Measurements from ENCODE around the gene MON2.

Gene MON2

GRCh38 chr12:62466594-62467491 lies at the start of gene MON2:
Gene MON2 (plus strand): TSS chr12:62466826. CDS start chr12:62467208, 382 bp downstream.
- peak; percentile 34 for DNase-seq (ENCODE audit: low read depth)
- TF ChIP-seq CTCF (IDR thresholded peaks at IDR 0.05; ENCODE audit: control insufficient read depth, extremely low read depth, insufficient read depth) = no peak
- H3K4me3 ChIP-seq (ENCODE audit: low read depth, low read length) = peak within 1 kb of the TSS; percentile 86

- H3K4me3 ChIP-seq (ENCODE audit: low read depth, low read length) = no peak overlapping the region
- DNase-seq (ENCODE audit: low read depth) = no peak
- TF ChIP-seq CTCF (IDR thresholded peaks at IDR 0.05; ENCODE audit: control insufficient read depth, extremely low read depth, insufficient read depth) = no peak
These were observed 40.5 kb upstream of the MON2 start for GRCh38 chr12:62426089-62426488.

GRCh38 chr12:62429457-62429856 lies 37.2 kb upstream of the MON2 start:
- H3K4me3 ChIP-seq (ENCODE audit: low read depth, low read length) = no peak overlapping the region
- no peak for TF ChIP-seq CTCF (IDR thresholded peaks at IDR 0.05; ENCODE audit: control insufficient read depth, extremely low read depth, insufficient read depth)
- no peak for DNase-seq (ENCODE audit: low read depth)

GRCh38 chr12:62434494-62435302 lies 31.9 kb upstream of the MON2 start:
- peak overlapping the region; percentile 28 for H3K4me3 ChIP-seq (ENCODE audit: low read depth, low read length)
- DNase-seq (ENCODE audit: low read depth) = peak; percentile 26
- TF ChIP-seq CTCF (IDR thresholded peaks at IDR 0.05; ENCODE audit: control insufficient read depth, extremely low read depth, insufficient read depth) = no peak

GRCh38 chr12:62435303-62436163 lies 31.1 kb upstream of the MON2 start:
- DNase-seq (ENCODE audit: low read depth) = peak; percentile 10
- TF ChIP-seq CTCF (IDR thresholded peaks at IDR 0.05; ENCODE audit: control insufficient read depth, extremely low read depth, insufficient read depth) = peak; percentile 56
- H3K4me3 ChIP-seq (ENCODE audit: low read depth, low read length) = peak overlapping the region; percentile 28

GRCh38 chr12:62436164-62436503 lies 30.5 kb upstream of the MON2 start:
- no peak for DNase-seq (ENCODE audit: low read depth)
- TF ChIP-seq CTCF (IDR thresholded peaks at IDR 0.05; ENCODE audit: control insufficient read depth, extremely low read depth, insufficient read depth) = no peak
- no peak overlapping the region for H3K4me3 ChIP-seq (ENCODE audit: low read depth, low read length)
